ENCODE results near the gene PKDCC.

The PKDCC gene

DNA sequence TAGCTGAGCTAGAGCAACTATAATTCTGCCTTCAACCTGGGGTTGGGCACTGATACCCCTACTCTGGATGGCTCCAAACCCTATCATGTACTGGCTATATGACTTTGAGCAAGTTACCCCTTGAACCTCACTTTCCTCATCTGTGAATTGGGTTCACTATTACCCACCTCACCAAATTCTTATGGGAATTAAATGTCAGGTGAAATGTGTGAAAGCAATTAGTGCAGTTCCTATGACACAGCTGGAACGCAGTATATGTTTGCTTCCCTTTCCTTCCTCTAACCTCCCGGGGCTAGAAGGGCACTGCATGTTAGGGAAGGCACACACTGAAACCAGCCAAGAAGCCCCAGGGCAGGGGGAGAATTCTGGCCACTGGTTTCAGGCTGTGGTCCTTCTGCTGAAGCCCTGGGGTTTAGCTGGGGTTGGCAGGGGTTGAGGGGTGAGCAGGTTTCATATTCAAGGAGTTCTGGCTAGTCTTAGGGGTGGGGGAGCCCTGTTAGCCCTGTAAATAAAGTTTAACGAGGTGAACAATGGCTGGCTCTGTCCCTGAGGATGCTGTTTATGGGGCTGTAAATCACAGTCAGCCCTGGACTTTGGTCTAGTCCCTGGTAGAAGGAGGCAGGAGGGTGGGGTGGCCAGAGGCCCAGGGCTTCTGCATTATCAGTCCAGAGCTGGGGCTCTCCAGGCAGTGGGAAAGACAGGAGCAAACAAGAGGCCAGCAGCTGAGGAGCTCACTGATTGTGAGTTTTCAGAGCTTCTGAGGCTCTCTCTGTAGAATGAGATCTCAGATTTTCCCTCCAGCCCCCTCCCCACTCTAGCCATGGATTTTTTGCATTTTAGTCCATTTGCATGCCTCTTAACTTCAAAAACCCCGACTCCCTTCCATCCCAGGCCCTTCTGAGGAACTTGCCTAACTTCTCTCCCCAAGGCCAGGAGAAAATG, 8.0 kb downstream of the PKDCC start:
- no peak for TF ChIP-seq ZFX (IDR thresholded peaks at IDR 0.05; ENCODE audit: borderline replicate concordance)
- TF ChIP-seq, protein P1, sequence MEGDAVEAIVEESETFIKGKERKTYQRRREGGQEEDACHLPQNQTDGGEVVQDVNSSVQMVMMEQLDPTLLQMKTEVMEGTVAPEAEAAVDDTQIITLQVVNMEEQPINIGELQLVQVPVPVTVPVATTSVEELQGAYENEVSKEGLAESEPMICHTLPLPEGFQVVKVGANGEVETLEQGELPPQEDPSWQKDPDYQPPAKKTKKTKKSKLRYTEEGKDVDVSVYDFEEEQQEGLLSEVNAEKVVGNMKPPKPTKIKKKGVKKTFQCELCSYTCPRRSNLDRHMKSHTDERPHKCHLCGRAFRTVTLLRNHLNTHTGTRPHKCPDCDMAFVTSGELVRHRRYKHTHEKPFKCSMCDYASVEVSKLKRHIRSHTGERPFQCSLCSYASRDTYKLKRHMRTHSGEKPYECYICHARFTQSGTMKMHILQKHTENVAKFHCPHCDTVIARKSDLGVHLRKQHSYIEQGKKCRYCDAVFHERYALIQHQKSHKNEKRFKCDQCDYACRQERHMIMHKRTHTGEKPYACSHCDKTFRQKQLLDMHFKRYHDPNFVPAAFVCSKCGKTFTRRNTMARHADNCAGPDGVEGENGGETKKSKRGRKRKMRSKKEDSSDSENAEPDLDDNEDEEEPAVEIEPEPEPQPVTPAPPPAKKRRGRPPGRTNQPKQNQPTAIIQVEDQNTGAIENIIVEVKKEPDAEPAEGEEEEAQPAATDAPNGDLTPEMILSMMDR (IDR thresholded peaks at IDR 0.05) = no peak
- H3K27ac ChIP-seq = peak overlapping the region; percentile 60

DNA sequence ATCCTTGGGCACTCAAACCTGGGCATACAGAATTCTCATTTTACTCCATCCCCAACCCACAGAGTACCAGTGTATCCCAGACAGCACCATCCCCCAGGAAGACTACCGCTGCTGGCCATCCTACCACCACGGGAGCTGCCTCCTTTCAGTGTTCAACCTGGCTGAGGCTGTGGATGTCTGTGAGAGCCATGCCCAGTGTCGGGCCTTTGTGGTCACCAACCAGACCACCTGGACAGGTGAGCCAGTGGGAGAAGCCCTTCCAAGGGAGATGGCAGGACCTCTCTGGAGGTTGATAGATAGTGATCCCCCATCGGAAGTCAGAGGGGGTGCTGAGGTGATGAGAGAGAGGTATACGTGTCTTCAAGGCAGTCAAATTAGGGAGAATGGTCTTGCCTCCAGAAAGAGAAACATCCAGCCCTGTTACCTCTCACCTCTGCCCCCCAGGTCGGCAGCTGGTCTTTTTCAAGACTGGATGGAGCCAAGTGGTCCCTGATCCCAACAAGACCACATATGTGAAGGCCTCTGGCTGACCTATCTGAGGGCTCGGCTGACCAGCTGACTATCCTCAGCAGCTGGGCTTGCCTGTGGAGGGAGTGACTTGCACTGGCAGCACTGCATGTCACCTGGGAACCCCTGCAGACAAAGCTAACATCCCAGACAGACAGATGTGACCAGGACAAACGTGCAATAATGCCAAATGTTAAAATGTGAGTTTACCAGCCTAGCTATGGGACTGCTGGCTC, 9.5 kb downstream of the PKDCC start:
- TF ChIP-seq ZFX (IDR thresholded peaks at IDR 0.05; ENCODE audit: borderline replicate concordance) = no peak
- TF ChIP-seq, protein P1 (IDR thresholded peaks at IDR 0.05) = no peak
- H3K27ac ChIP-seq = no peak overlapping the region

DNA sequence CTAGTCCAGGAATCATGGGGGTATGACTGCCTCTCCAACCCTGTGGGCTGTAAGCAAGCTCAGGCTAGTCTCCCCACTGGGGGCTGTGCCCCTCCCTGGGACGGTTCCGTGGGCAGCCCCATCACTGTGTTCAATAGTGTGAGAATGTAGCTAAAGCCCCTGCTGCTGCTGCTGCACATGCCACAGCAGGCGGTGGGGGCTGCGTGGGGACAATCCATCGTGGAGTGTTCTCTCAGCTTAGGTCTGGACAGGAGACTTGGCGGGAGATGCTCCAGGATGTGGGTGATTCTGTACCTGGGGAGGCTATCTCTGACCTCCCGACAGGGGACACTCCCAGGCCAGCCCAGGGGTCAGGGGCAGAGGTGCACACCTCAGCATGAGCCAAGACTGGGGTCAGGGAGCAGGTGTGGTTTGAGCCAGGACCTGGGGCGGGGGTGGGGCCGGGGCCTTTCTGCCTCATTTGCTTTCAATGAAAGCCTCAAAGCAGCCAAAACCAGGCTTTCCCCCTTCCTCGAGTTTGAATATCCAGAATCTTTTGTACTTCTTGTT, 10.2 kb downstream of the PKDCC start:
- TF ChIP-seq, protein P1 (IDR thresholded peaks at IDR 0.05) = no peak
- TF ChIP-seq ZFX (IDR thresholded peaks at IDR 0.05; ENCODE audit: borderline replicate concordance) = no peak
- H3K27ac ChIP-seq = no peak overlapping the region

DNA sequence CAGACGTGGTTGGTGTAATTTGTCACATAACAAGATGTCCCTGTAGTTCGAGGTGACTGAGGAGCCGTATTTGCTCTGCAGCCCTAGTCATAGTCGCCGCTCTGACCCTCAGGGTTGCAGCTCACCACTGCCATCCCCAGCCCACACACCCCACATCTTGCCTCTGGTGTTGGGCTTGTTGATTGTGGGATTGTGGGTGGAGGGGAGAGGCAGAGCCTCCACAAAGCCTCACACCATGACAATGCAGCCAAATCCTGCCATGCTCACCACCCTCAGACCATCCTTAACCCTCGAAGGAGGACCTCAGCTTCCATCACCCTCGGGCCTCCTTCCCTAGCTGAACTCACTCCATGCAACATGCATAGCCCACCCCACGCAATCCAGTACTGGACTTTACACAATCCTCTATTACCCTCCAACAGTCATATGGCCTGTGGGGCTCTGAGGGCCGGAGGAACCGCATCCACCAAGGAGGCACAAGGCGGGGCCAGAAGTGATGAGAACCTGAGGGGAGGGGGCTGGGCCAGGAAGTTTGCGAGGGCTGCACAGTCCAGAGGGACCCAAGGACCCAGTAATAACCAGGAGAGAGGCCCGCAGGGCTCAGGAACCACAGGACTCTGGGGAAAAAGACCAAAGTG, 11.6 kb downstream of the PKDCC start:
- H3K27ac ChIP-seq = no peak overlapping the region
- no peak for TF ChIP-seq ZFX (IDR thresholded peaks at IDR 0.05; ENCODE audit: borderline replicate concordance)
- TF ChIP-seq, protein P1 (IDR thresholded peaks at IDR 0.05) = no peak

DNA sequence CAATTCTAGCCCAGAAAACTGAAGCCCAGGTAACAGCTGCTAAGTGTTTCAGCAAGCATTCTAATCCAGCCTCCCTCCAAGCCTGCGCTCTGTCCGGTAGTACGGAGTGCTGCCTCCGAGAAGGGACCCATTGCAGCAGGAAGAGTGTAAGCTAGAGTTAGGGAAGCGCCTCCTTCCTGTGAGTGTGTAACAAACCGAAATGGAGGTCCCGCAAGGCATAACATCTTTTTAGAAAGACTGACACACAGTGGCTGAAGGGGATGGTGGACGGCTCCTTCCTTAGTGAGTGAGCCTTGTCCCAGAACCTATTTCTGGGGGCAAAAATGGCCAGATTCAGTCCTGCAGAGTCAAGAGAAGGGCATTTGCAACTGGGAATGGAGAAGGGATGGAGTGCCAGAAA, 12.2 kb downstream of the PKDCC start:
- no peak overlapping the region for H3K27ac ChIP-seq
- TF ChIP-seq, protein P1 (IDR thresholded peaks at IDR 0.05) = no peak
- no peak for TF ChIP-seq ZFX (IDR thresholded peaks at IDR 0.05; ENCODE audit: borderline replicate concordance)

DNA sequence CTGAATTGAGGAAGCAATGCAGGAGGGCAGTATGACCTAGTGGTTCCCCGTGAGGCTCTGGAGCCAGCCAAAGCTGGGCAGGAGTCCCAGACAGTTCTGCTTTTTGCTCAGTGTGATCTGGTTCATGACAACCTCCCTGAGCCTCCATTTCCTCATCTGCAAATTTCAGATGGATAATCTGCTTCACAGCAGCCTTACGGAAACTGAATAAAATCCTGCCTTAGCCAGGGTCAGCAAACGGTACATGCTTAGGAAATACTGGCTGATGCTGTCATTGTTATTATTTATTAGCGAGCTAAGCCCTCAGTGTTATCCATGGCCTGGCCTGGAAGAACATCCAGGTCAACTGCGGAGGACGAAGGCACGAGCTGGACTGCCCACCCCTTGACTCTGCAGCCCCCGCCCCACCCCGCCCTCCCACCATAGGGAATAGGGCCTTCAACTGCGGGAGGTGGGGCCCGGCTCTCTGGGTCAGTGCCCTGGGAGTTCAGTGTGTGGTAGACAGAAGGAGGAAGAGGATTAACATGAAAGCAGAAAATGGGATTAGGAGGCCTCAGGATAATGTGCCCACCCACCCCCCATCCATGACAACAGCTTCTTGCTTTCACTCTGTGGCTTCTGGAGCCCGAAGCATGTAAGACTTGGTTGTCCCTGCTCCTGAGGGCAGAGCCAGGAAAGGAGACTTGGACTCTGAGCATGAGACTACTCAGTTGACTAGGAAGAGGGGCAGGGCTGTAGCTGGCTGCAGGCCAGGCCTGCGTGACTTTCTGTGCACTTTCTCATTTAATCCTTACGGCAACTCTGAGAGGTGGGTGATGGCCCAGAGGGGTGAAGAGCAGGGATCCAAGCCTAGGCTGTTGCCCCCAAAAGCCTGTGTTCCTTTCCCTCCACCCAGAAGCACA, 13.1 kb downstream of the PKDCC start:
- no peak for TF ChIP-seq ZFX (IDR thresholded peaks at IDR 0.05; ENCODE audit: borderline replicate concordance)
- TF ChIP-seq, protein P1 (IDR thresholded peaks at IDR 0.05) = no peak
- H3K27ac ChIP-seq = no peak overlapping the region
